Natural killer cell treated with Interleukin-12 subunit alpha and Interleukin-12 subunit beta and Interleukin-15 and Interleukin-18, amount 100 ng/mL, for 72 hours (primary cell): ENCODE results near the gene TBC1D22B. TPM values are rescaled to one million over a fixed set of nuclear protein-coding genes. Genes with fewer than 3 reads are reported as not detected.
A peak's percentile ranks its signal among the peaks of the same experiment; 100 is the strongest.

Experiments used
- ATAC-seq, 2 donors: fragments of 150-1000 bp; cut with Tn5 transposase in 1 of 2; sonication (Bioruptor Pico), chemical (Tn5 transposase) in 1 of 2; 2 replicates each; pipeline ENCODE4 v1.10.0; 2021
- DNase-seq: peaks from one replicate; pipeline ENCODE4 v3.0.0; 2022; ENCODE audit warnings: low spot score
- H3K27ac Mint-ChIP-seq, 2 donors: 1 replicate in 1 of 2; 2 replicates in 1 of 2; pipeline ENCODE4 v1.8.0; 2022; ENCODE audit warnings: mixed read lengths in 2 of 2, mild to moderate bottlenecking in 1 of 2, moderate library complexity in 1 of 2
- H3K27me3 Mint-ChIP-seq, 2 donors: 1 replicate in 1 of 2; 2 replicates in 1 of 2; pipeline ENCODE4 v1.8.0; 2022; ENCODE audit warnings: mixed read lengths in 2 of 2
- H3K36me3 Mint-ChIP-seq: one replicate; pipeline ENCODE4 v1.8.0; 2022; ENCODE audit warnings: mixed read lengths
- H3K4me1 Mint-ChIP-seq, 2 donors: 1 replicate in 1 of 2; 2 replicates in 1 of 2; pipeline ENCODE4 v1.8.0; 2022; ENCODE audit warnings: low read depth in 2 of 2, mixed read lengths in 2 of 2, mild to moderate bottlenecking in 1 of 2
- H3K4me3 Mint-ChIP-seq: one replicate; pipeline ENCODE4 v1.8.0; 2022; ENCODE audit warnings: mixed read lengths
- H3K9me3 Mint-ChIP-seq: 2 replicates; pipeline ENCODE4 v1.8.0; 2022; ENCODE audit warnings: mixed read lengths
- total RNA-seq, 2 donors: library from RNA; stranded (reverse); gene quantifications; one replicate each; pipeline ENCODE4 v1.2.3, GENCODE V29; 2022

TBC1D22B gene
- total RNA-seq, 2 donors from 2014 or later, result 27.3 to 37.8 TPM

DNA sequence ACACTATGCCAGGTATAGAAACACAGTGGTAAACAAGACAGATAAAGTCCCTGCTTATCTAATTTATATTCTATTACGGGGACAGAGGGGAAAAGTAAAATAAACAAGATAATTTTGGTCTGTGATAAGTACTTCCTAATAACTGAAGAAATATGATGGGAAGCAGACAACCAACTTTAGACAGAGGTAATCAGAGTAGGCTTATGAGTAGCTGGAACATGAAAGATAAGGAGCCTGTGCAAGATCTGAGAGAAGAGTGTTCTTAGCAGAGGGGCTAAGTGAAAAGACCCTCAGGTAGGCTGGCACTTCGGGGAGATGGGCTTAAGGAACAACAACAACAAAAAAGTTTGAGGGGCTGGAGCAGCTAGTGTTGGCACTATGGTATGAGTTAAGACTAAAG is 100.3 kb downstream of the TBC1D22B start:
- DNase-seq (no peak), ATAC-seq (no peak)
- Mint-ChIP-seq H3K9me3 (no peaks in the 10 kb centered on the region), H3K27ac (no peak overlapping the region), H3K4me3 (no peak overlapping the region), H3K36me3 (peaks cover 6% of the 10 kb centered on the region), H3K4me1 (peaks cover 43% of the 10 kb centered on the region in 2 donors), H3K27me3 (no peaks in the 10 kb centered on the region)

DNA sequence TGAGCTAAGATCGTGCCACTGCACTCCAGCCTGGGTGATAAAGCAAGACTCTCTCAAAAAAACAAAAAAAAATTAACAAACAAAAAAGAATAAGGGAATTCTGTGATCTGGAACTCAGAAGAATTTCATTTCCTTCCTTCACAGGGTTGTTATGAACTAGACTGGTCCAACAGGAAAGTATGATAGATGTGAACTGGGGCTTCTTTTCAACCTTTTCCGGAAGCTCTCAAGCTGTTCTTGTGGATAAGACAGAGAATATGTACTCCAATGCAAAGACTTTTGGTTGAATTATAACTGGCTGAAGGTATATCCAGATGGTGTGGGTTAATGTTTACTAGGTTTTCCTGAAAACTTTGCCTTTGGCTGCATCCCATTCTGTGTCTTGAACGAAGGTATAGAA is 101.5 kb downstream of the TBC1D22B start:
- no peaks in the 10 kb centered on the region for H3K9me3 Mint-ChIP-seq
- DNase-seq, result no peak
- ATAC-seq, result no peak
- H3K36me3 Mint-ChIP-seq, result peaks cover 10% of the 10 kb centered on the region
- no peaks in the 10 kb centered on the region for H3K27me3 Mint-ChIP-seq
- peaks cover 38 to 39% of the 10 kb centered on the region in 2 donors for H3K4me1 Mint-ChIP-seq
- no peak overlapping the region for H3K27ac Mint-ChIP-seq
- H3K4me3 Mint-ChIP-seq, result no peak overlapping the region

DNA sequence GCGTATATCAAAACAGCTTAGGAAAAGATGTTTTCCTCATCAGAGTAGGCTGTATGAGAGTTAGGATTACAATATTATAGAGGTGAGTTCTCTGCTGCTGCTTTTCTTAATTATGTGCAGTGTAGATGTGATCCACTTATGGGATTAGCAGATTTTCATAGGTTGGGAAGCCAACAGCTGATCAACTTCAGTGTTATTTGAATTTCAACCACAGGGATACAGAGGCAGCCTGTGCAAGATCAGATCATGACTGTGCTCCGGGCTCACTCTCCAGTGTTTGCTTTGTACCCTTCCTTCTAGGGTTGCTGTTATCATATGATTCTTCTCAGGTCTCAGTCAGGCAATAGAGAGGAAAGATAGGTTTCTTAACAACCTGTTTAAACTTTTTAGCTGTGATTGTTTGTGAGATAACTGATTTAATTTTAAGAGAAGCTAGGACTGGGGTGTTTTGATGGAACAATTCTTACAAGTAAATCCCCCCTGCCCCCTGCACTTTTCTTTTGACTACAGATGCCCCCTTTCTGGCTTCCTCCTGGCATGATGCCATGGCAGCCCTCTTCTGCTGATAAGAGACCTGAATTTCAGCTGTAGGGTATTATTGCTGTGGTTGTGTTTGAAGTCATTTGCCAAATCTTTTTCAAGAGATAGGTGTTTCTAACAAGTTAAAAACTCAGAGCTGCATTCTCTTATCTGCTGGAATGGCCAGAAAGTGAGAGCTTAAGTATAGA is 104.7 kb downstream of the TBC1D22B start:
- Mint-ChIP-seq H3K4me3 (no peak overlapping the region), H3K36me3 (peaks cover 10% of the 10 kb centered on the region), H3K4me1 (peaks cover 14 to 20% of the 10 kb centered on the region in 2 donors), H3K27me3 (no peaks in the 10 kb centered on the region), H3K9me3 (no peaks in the 10 kb centered on the region), H3K27ac (no peak overlapping the region)
- DNase-seq, result no peak
- no peak for ATAC-seq

DNA sequence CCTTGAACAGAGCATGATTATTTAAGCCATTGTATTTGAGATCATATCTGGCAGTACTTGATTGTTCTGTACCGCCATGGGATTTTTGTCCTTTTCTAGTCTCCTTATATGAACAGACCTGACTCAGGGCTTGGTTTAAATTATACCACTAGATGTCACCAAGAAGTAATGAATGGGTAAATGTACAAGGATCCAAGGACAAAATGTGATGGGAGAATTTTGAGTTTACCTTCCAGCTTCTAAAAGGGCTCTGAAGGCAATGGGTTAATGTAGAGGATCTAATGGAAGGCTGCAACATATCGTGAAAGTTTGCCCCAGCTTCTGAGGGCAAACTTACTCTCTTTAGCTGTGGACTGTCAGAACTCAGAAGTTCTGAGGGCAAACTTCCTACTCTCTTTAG is 108.2 kb downstream of the TBC1D22B start:
- no peaks in the 10 kb centered on the region for H3K9me3 Mint-ChIP-seq
- peaks cover 28% of the 10 kb centered on the region for H3K36me3 Mint-ChIP-seq
- peaks cover 11 to 14% of the 10 kb centered on the region in 2 donors for H3K4me1 Mint-ChIP-seq
- H3K27me3 Mint-ChIP-seq, result no peaks in the 10 kb centered on the region
- no peak overlapping the region for H3K4me3 Mint-ChIP-seq
- no peak overlapping the region for H3K27ac Mint-ChIP-seq
- DNase-seq, result no peak
- ATAC-seq, result no peak

DNA sequence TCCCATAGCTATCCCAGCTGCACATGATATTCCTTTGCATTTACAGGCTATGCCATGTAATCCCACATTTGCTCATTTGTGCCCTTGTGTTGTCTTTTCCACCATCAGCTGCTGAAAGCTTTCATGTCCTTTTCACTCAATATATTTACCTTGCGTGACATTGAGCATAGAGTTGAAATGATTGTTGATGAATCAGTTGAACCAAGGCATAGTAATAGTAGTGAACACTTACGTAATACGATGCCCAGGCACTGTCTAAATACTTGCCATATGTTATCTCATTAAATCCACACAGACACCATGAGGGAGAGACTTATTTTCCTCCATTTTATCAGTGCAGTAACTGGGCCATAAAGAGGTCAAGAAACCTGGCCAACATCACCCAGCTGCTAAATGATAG is 109.3 kb downstream of the TBC1D22B start:
- H3K27me3 Mint-ChIP-seq, result no peaks in the 10 kb centered on the region
- DNase-seq (no peak), ATAC-seq (no peak)
- H3K27ac Mint-ChIP-seq, result no peak overlapping the region
- H3K4me3 Mint-ChIP-seq, result no peak overlapping the region
- peaks cover 11 to 16% of the 10 kb centered on the region in 2 donors for H3K4me1 Mint-ChIP-seq
- H3K36me3 Mint-ChIP-seq, result peaks cover 26% of the 10 kb centered on the region
- no peaks in the 10 kb centered on the region for H3K9me3 Mint-ChIP-seq

DNA sequence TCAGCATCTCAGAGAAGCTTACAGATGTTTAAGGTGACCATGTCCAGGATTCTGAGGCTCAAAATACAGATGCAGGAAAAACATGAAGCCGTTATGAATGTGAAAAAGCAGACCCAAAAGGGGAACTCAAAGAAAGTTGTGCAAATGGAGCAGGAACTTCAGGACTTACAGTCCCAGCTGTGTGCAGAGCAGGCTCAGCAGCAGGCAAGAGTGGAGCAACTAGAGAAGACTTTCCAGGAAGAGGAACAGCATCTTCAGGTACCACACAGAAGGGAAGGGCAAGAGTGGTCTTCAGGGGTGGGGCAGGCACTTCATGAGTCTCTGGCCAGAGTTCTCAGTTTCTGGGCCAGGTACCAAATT is 111.4 kb downstream of the TBC1D22B start:
- Mint-ChIP-seq H3K9me3 (no peaks in the 10 kb centered on the region), H3K4me3 (no peak overlapping the region), H3K27me3 (no peaks in the 10 kb centered on the region), H3K27ac (no peak overlapping the region), H3K36me3 (peaks cover 21% of the 10 kb centered on the region), H3K4me1 (peaks cover 7 to 12% of the 10 kb centered on the region in 2 donors)
- no peak for ATAC-seq
- DNase-seq, result no peak

DNA sequence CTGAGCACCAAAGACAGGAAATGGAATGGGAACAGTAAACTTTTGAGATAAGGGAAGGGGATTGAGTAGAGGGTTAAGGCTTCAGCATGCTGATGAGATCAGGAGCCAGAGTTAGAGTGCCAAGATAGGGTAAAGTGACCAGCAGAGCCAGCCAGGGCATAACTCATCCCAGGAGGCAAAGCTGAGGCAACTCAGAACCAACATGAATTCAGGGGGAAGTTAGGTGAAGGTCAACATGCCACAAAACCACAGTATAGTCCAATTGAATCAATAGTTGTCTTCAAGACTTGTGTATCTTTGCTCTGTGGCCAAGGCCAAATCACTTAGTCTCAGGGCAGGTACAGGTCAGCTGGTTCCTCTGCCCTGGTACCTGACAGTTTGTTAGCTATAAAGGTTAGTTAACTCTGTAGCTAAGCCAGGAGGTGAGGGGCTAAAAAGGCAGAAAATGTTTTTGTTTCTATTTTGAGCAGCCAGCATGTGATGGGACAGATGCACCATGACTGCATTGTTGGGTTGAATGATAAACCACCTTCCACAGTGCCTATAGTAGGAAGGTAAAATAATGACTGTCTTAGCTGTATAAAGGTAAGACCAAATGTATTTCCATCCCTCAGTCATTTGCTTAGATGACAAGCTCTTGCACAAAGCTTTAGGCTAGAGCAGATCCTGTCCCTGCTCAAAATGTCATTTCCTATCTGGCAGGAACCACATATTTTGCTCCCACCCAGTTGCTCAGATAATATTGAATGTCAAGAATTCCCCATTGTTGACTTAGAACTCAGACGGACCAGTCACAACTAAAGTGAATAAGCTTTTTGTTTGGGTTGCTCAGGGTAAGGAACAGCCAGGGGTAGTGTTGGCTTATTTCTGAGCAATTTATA is 112.0 kb downstream of the TBC1D22B start:
- ATAC-seq, result no peak
- Mint-ChIP-seq H3K27ac (no peak overlapping the region), H3K4me3 (no peak overlapping the region), H3K9me3 (no peaks in the 10 kb centered on the region), H3K36me3 (peaks cover 21% of the 10 kb centered on the region), H3K27me3 (no peaks in the 10 kb centered on the region), H3K4me1 (peaks cover 7 to 12% of the 10 kb centered on the region in 2 donors)
- DNase-seq, result no peak

DNA sequence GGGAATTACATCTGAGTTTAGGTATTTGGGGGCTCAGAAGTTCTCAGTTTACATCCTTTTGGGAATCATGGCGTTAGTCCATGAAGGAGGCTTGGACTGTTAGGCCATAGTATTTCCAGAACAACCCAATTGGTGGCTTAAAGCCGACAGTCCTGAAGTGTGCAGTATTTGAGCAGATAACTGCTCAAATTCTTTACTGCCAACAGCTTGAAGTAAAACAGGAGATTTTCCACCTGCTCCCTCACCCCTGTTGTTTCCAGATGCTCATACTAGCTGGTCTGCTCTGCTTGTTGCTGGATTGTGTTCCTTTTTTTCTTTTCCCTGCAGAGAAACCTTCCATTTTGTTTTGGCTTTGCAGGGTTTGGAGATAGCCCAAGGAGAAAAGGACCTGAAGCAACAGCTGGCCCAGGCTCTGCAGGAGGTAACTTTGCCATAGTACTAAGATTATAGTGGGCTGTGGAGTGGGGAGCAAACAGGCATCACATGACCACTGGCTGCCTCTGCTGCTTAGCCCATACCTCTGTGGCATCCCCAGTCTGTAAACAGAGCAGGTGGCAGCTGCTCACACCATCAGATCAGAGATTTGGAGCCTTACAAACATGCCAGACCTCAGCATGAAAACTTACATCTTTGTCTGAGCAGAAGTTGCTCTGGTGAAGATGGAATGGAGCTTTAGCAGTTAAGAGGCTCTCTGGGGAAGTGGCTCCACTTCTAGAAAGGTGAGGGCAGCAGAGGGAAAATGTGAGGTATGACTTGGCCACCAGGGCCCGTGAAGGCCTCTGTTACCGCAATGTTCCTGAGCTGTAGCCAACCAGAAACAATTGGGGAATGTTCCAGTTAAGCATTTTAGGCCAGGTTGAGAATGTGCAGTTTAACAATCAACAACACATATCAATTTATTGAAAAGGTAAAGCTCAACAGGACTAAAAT is 113.8 kb downstream of the TBC1D22B start:
- Mint-ChIP-seq H3K27ac (no peak overlapping the region), H3K36me3 (peaks cover 21% of the 10 kb centered on the region), H3K9me3 (no peaks in the 10 kb centered on the region), H3K4me1 (peaks cover 7 to 12% of the 10 kb centered on the region in 2 donors), H3K4me3 (no peak overlapping the region), H3K27me3 (no peaks in the 10 kb centered on the region)
- ATAC-seq (no peak), DNase-seq (no peak)

DNA sequence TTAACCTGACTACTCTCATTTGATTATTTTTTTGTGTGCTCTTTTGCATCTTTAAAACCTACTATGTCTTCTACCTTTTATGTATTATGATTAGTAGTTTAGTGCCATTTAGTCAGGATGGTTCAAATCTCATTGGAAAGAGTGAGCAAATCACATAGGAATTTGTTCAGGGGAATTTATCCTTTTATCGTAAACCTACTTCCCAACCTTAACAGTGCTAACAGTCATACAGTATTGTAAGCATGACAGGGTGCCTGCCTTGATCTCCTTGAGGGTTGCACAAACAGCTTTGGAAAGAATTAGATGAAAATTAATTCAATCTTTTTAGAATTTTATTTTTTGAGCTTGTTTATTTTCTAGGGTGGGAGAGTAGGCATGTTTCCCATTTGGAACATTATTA is 114.5 kb downstream of the TBC1D22B start:
- H3K27ac Mint-ChIP-seq, result no peak overlapping the region
- peaks cover 21% of the 10 kb centered on the region for H3K36me3 Mint-ChIP-seq
- no peak overlapping the region for H3K4me3 Mint-ChIP-seq
- no peaks in the 10 kb centered on the region for H3K27me3 Mint-ChIP-seq
- H3K4me1 Mint-ChIP-seq, result peaks cover 7 to 9% of the 10 kb centered on the region in 2 donors
- no peaks in the 10 kb centered on the region for H3K9me3 Mint-ChIP-seq
- ATAC-seq, result no peak
- no peak for DNase-seq

DNA sequence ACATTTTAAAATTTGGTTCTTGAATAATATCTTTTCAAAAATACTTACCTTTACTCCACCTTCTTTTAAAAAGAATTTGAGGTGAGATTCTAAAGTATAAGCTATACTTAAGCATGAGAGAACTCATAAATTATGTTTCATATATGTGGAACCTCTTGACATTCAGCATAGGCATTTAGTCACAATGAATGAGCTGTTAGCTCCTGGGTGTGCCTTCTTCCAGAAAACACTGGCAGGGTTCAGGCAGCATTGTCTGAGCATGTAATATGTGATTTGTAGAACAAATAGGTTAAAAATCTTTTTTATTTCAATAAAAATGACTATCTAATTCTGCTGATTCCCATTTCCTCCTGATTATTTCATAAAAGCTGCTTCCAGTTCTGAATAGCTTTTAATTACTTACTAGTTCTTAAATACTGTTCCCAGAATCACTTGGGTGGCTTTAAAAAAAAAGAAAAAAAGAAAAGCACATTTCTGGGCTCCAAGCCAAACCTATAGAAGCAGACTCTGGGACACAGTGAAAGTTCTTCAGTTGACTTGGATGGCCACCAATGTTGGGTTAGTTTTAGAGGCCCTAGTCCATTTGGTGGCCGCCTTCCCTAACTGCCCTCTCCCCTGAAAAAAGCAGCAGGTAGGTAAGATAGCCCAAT is 116.4 kb downstream of the TBC1D22B start:
- no peak for DNase-seq
- no peak overlapping the region for H3K4me3 Mint-ChIP-seq
- ATAC-seq, result no peak
- no peaks in the 10 kb centered on the region for H3K9me3 Mint-ChIP-seq
- H3K4me1 Mint-ChIP-seq, result peaks cover 5 to 8% of the 10 kb centered on the region in 2 donors
- H3K27ac Mint-ChIP-seq, result no peak overlapping the region
- no peaks in the 10 kb centered on the region for H3K27me3 Mint-ChIP-seq
- H3K36me3 Mint-ChIP-seq, result peaks cover 18% of the 10 kb centered on the region

DNA sequence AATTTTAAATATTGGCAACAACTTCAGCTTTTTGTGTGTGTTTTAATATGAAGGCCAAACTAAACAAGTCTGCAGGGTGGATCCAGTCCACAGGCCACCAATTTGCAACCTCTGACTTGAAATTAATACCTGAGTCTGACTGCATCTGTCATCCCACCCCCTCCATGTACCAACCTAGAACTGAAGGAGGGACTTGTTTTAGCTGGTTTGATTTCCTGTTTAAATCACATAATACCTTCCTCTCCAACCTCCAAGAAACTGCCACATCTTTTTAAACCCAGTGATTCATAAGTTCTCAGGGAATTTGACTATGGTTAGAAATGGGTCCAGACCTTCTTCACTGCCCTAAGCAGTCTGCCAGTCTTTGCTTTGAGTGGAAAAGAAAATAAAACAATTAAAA is 117.8 kb downstream of the TBC1D22B start:
- H3K27ac Mint-ChIP-seq, result peak overlapping the region in 1 of 2 donors; percentile 52
- ATAC-seq, result no peak
- no peaks in the 10 kb centered on the region for H3K9me3 Mint-ChIP-seq
- H3K4me1 Mint-ChIP-seq, result peaks cover 0 to 3% of the 10 kb centered on the region in 2 donors
- no peaks in the 10 kb centered on the region for H3K27me3 Mint-ChIP-seq
- no peak overlapping the region for H3K4me3 Mint-ChIP-seq
- H3K36me3 Mint-ChIP-seq, result peaks cover 14% of the 10 kb centered on the region
- DNase-seq, result no peak

DNA sequence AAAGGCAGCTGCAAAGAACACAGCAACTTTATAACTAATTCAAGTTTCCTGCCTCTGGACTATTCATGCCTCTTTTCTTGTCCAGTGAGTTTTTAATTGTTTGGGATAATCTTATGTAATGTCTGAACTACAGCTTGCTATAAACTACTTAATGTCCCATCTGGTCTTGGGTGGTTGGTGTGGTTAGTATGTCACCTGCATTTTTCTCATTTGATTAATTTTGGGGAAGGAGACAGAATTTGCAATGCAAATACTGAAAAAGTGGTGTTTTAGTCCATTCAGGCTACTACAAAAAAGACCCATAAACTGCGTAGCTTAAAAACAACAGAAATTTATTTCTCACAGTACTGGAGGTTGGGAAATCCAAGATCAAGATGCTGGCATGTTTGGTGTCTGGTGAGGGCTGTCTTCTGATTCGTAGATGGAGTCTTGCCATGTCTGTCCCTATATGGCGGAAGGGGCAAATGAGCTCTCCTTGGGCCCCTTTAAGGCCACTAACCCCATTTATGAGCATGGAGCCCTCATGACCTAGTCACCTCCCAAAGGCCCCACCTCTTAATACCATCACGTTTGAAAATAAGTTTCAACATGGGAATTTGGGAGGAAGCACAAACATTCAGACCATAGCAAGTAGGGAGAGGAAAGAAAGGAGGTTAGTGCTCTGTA is 118.6 kb downstream of the TBC1D22B start:
- no peak for DNase-seq
- H3K27ac Mint-ChIP-seq, result no peak overlapping the region
- H3K4me1 Mint-ChIP-seq, result peaks cover 3 to 4% of the 10 kb centered on the region in 2 donors
- no peak for ATAC-seq
- no peaks in the 10 kb centered on the region for H3K9me3 Mint-ChIP-seq
- H3K27me3 Mint-ChIP-seq, result no peaks in the 10 kb centered on the region
- no peak overlapping the region for H3K4me3 Mint-ChIP-seq
- peaks cover 13% of the 10 kb centered on the region for H3K36me3 Mint-ChIP-seq

DNA sequence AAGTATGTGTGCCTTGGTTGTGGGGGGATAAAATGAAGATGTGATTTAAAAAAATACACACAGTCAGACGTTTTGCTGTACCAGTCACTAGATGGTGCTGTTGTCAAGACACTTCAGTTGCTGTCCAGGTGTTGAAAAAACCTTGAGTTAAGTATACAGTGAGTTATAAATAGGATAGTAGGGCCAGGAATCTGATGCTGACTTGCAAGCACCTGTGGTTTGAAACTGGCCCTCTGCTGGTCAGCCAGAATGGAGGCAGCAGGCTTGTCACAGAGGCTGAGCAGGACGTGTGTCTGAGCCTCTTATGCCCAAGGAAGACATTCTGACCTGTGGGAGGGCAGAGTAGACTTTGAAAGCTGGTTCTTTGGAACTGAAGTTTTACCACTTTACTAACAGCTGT is 124.0 kb downstream of the TBC1D22B start:
- H3K36me3 Mint-ChIP-seq, result peaks cover 23% of the 10 kb centered on the region
- H3K9me3 Mint-ChIP-seq, result no peaks in the 10 kb centered on the region
- no peak for ATAC-seq
- H3K27me3 Mint-ChIP-seq, result no peaks in the 10 kb centered on the region
- no peak overlapping the region for H3K27ac Mint-ChIP-seq
- peaks cover 7 to 8% of the 10 kb centered on the region in 2 donors for H3K4me1 Mint-ChIP-seq
- no peak for DNase-seq
- no peak overlapping the region for H3K4me3 Mint-ChIP-seq
